ENCODE results near the gene NPAS3. TPM values are rescaled to one million over a fixed set of nuclear protein-coding genes. Genes with fewer than 3 reads are reported as not detected.

The NPAS3 gene
- total and polyA plus RNA-seq, 2 of the 13 experiments (the other 11 are each of a cell fraction or from before 2014, with no cell fraction given) = not detected

DNA sequence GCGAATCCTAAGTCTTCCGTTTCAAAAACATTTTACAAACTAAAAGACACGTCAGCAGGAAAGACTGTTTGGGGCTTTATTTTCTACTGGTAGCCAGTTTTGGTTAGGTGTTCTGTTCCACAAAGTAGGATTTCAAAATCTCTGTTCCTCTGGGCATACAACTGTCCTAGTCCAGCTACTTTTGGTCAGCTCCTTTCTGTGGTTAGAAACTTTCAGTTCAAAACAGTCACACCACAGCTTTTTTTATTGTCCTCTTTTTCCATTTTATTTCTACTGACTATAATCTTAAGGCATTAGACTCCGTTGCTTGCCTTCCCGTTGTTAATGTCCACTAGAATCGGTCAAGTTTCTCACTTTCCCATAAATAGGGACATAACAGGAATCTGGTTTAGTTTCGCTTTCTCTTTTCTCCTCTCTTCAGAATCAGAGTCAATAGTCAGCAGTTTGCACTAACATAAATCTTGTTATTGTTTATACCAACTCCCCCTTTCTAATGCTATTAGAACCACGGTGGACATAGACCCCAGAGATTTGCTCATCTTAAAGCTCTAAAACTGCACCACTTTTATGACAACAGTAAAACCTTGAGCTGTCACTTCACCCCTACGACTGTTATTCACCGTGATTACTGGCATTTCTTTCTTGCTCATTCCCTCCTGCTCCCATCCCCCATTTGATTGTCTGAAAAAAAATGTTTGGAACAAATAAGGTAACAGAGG is 41.5 kb upstream of the NPAS3 start:
- intact Hi-C loops (cut with micrococcal nuclease; ENCODE audit: unreplicated experiment) = no loop called here
- Histone ChIP-seq H3K9me3 (ENCODE audit: low read length) (no peaks in the 10 kb centered on the region), H3K4me2 (ENCODE audit: low read depth, low read length) (peak overlapping the region; percentile 65), H3K79me2 (ENCODE audit: insufficient read depth, low read length) (no peaks in the 10 kb centered on the region), H3K9ac (ENCODE audit: insufficient read depth, low read depth, low read length) (peak overlapping the region; percentile 48), H4K20me1 (ENCODE audit: insufficient read depth, low read length) (no peaks in the 10 kb centered on the region), H2AFZ (ENCODE audit: low read length) (peak overlapping the region; percentile 99), H3K36me3 (replicated peaks in 1 of 2; ENCODE audit: control insufficient read depth in 1 of 2, insufficient read depth in 2 of 2, low read length in 2 of 2) (no peaks in the 10 kb centered on the region), H3K27me3 (ENCODE audit: control insufficient read depth in 1 of 2, insufficient read depth in 2 of 2, low read length in 2 of 2) (peaks cover 0 to 22% of the 10 kb centered on the region in 2 experiments; a peak in 2 of 5 replicates), H3K4me1 (ENCODE audit: insufficient read depth, low read length) (peaks cover 7% of the 10 kb centered on the region), H3K4me3 (replicated peaks in 1 of 3; ENCODE audit: insufficient read depth in 1 of 3, low read depth in 2 of 3, low read length in 3 of 3) (peak overlapping the region; percentile 60 to 74 (median 67)), H3K27ac (ENCODE audit: extremely low read length, insufficient read depth, low read length) (no peak overlapping the region)
- in situ Hi-C loops (cut with HindIII; ENCODE audit: extremely low pct_ligation_motif_present, low pct_unique_long_range_greater_than_20kb) = no loop called here
- 1% methylated on average over 10 of the region's 10 CpGs for WGBS (ENCODE audit: low lambda C conversion rate)
- POLR2A ChIA-PET = no interaction called here
- FAIRE-seq = no peak
- ATAC-seq = peak; percentile 76
- peak; percentile 25 for DNase-seq (ENCODE audit: low spot score)
- CTCF ChIA-PET (ENCODE audit: low intra/inter-chr PET ratio, low total read pairs) = no interaction called here
- no TSS peak for BruUV-seq (replicated peaks)
- no peak for TF ChIP-seq SNRNP70 (IDR thresholded peaks at IDR 0.05; ENCODE audit: low read depth, low read length)
- TF ChIP-seq, protein P1, sequence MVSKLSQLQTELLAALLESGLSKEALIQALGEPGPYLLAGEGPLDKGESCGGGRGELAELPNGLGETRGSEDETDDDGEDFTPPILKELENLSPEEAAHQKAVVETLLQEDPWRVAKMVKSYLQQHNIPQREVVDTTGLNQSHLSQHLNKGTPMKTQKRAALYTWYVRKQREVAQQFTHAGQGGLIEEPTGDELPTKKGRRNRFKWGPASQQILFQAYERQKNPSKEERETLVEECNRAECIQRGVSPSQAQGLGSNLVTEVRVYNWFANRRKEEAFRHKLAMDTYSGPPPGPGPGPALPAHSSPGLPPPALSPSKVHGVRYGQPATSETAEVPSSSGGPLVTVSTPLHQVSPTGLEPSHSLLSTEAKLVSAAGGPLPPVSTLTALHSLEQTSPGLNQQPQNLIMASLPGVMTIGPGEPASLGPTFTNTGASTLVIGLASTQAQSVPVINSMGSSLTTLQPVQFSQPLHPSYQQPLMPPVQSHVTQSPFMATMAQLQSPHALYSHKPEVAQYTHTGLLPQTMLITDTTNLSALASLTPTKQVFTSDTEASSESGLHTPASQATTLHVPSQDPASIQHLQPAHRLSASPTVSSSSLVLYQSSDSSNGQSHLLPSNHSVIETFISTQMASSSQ (IDR thresholded peaks at IDR 0.05; ENCODE audit: low read depth) = no peak
- TF ChIP-seq, protein P1 (CRISPR knock-in tag; IDR thresholded peaks at IDR 0.05; ENCODE audit: borderline replicate concordance) = no peak
- no peak for TF ChIP-seq ZNF335 (CRISPR knock-in tag; IDR thresholded peaks at IDR 0.05)
- no peak for TF ChIP-seq XBP1 (CRISPR knock-in tag; IDR thresholded peaks at IDR 0.05)
- 0 out of 2 replicates have a peak, but pooled peaks have one; percentile 13 for TF ChIP-seq GLI4 (CRISPR knock-in tag; IDR thresholded peaks at IDR 0.05; ENCODE audit: borderline replicate concordance)
- TF ChIP-seq, protein P2, sequence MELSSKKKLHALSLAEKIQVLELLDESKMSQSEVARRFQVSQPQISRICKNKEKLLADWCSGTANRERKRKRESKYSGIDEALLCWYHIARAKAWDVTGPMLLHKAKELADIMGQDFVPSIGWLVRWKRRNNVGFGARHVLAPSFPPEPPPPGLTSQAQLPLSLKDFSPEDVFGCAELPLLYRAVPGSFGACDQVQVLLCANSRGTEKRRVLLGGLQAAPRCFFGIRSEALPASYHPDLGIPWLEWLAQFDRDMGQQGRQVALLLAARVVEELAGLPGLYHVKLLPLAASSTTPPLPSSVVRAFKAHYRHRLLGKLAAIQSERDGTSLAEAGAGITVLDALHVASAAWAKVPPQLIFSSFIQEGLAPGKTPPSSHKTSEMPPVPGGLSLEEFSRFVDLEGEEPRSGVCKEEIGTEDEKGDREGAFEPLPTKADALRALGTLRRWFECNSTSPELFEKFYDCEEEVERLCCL (CRISPR knock-in tag; IDR thresholded peaks at IDR 0.05; ENCODE audit: borderline replicate concordance) = no peak
- TF ChIP-seq KLF15 (CRISPR knock-in tag; IDR thresholded peaks at IDR 0.05; ENCODE audit: borderline replicate concordance) = no peak
- TF ChIP-seq, protein P3, sequence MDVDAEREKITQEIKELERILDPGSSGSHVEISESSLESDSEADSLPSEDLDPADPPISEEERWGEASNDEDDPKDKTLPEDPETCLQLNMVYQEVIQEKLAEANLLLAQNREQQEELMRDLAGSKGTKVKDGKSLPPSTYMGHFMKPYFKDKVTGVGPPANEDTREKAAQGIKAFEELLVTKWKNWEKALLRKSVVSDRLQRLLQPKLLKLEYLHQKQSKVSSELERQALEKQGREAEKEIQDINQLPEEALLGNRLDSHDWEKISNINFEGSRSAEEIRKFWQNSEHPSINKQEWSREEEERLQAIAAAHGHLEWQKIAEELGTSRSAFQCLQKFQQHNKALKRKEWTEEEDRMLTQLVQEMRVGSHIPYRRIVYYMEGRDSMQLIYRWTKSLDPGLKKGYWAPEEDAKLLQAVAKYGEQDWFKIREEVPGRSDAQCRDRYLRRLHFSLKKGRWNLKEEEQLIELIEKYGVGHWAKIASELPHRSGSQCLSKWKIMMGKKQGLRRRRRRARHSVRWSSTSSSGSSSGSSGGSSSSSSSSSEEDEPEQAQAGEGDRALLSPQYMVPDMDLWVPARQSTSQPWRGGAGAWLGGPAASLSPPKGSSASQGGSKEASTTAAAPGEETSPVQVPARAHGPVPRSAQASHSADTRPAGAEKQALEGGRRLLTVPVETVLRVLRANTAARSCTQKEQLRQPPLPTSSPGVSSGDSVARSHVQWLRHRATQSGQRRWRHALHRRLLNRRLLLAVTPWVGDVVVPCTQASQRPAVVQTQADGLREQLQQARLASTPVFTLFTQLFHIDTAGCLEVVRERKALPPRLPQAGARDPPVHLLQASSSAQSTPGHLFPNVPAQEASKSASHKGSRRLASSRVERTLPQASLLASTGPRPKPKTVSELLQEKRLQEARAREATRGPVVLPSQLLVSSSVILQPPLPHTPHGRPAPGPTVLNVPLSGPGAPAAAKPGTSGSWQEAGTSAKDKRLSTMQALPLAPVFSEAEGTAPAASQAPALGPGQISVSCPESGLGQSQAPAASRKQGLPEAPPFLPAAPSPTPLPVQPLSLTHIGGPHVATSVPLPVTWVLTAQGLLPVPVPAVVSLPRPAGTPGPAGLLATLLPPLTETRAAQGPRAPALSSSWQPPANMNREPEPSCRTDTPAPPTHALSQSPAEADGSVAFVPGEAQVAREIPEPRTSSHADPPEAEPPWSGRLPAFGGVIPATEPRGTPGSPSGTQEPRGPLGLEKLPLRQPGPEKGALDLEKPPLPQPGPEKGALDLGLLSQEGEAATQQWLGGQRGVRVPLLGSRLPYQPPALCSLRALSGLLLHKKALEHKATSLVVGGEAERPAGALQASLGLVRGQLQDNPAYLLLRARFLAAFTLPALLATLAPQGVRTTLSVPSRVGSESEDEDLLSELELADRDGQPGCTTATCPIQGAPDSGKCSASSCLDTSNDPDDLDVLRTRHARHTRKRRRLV (CRISPR knock-in tag; IDR thresholded peaks at IDR 0.05) = 0 out of 2 replicates have a peak, but pooled peaks have one; percentile 24
- no peak for TF ChIP-seq ZNF589 (CRISPR knock-in tag; conservative IDR thresholded peaks at IDR 0.05)
- peak; percentile 99 for TF ChIP-seq IRF2 (CRISPR knock-in tag; IDR thresholded peaks at IDR 0.05)
- TF ChIP-seq ZNF292 (CRISPR knock-in tag; IDR thresholded peaks at IDR 0.05; ENCODE audit: borderline replicate concordance, low read depth) = no peak
- no peak for TF ChIP-seq TSC22D2 (CRISPR knock-in tag; IDR thresholded peaks at IDR 0.05; ENCODE audit: borderline replicate concordance)

Data from HepG2 (cell line).